Fibroblast of skin of right biceps (primary cell): ENCODE measurements around the gene KRTAP10-9.
"Not testable (repeated sequence)": the region's sequence is repeated elsewhere in the genome, so short reads cannot be mapped to it uniquely, and the experiment has no call there.

Experiments used
- DNase-seq: peaks from one replicate; pipeline ENCODE4 v3.0.0-alpha.2; 2013

Gene KRTAP10-9

GRCh38 chr21:44615911-44616590 is 10.8 kb upstream of the KRTAP10-9 start:
- no peak for DNase-seq

- no peak for DNase-seq
Observed at GRCh38 chr21:44616591-44616926, 10.3 kb upstream of the KRTAP10-9 start.

GRCh38 chr21:44617071-44617501 is 9.8 kb upstream of the KRTAP10-9 start:
- DNase-seq = no peak

DNA sequence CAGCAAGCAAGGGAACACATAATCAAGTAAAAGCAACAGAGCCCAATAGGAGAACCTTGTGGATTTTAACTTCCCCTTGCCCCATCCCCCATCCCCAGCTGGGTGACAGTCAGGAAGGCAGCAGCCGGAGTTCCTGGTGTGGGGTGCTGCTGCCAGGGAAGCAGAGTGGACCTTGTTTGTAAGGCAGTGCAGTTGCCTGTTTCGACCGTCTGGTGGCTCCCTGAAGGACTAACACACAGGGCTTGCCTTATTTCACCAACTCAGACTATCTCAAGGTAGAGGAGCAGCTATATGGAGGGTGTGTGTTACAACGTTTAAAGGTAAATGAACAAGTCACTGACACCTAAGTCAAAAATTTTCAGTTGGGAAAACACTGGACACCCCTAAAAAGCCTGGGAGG is 8.4 kb upstream of the KRTAP10-9 start:
- DNase-seq = no peak

GRCh38 chr21:44618909-44619308 is 8.0 kb upstream of the KRTAP10-9 start:
- DNase-seq = no peak

DNA sequence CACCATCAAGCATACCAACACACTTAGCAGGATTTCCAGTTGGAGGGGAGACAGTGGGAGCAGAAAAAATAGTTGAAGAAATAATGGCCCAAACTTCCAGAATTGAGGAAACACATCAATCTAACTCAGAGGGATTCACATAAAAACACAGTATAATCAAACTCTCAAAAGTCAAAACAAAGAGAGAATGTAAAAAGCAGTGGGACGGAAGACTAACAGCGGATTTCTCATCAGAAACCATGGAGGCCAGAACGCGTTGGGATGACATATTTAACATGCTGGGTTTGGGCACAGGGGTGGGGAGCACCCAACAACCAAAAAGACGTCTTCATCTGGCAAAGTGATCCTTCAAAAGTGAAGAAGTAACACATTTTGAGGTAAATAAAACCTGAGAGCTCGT is 7.0 kb upstream of the KRTAP10-9 start:
- DNase-seq = no peak

DNA sequence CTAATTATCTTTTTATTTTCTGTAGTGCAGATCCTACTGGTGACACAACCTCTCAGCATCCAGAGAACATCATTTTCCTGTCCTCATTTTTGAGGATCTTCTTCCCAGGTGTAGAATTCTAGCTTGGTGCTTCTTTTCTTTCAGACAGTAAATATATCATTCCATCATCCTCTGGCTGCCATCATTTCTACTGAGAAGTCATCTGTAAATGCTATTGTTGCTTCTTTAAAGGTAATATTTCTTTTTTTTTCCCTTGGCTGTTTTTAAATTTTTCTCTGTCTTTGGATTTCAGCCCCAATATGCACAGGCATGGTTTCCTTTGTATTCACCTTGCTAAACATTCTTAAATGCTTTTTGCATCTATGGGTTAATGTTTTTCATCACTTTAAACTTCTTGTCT is 3.3 kb upstream of the KRTAP10-9 start:
- no peak for DNase-seq

DNA sequence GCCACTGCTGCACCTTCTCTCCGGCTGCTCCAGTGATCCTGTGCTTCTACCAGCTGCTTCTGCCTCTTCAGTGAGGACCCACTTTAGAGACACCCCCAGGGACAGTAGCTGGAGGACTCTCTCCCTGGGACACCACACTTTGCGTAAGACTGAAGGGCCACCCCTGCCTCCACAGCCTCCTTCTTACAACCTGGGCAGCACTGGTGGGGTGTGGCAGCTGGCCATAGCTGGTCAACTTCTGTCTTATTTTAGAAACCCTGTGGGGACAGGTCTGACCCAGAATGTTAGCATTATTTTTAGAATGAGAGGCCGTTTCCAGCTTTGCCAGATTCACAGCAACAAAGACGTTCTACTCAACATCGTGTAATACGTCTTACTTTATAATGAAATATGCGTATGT is 1.1 kb upstream of the KRTAP10-9 start:
- no peak for DNase-seq

DNA sequence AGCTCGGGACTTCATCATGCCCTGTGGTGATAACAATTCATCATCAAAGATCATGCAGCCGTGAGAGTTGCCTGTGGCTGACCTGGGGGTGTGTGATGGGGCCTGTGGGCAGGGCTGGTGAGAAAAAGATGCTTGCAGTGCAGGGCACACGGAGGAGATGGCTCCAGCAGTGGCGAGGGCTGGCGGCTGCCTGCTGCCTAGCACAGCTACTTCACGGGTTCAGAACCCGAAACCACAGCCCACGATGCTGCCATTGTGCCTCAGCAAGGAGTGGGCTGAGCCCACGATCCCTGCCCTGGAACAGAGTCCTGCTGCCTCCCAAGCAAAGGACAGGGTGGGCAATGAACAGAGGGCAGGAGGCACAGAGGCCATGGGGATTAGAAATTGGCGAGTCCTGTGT is 631 bp upstream of the KRTAP10-9 start:
- no peak for DNase-seq

DNA sequence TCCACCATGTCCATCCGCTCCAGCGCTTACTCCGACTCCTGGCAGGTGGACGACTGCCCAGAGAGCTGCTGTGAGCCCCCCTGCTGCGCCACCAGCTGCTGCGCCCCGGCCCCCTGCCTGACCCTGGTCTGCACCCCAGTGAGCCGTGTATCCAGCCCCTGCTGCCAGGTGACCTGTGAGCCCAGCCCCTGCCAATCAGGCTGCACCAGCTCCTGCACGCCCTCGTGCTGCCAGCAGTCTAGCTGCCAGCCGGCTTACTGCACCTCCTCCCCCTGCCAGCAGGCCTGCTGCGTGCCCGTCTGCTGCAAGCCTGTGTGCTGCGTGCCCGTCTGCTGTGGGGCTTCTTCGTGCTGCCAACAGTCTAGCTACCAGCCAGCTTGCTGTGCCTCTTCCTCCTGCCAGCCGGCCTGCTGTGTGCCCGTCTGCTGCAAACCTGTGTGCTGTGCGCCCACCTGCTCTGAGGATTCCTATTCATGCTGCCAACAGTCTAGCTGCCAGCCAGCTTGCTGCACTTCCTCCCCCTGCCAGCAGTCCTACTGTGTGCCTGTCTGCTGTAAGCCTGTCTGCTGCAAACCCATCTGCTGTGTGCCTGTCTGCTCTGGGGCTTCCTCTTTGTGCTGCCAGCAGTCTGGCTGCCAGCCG is 409 bp downstream of the KRTAP10-9 start:
- not testable (repeated sequence) for DNase-seq

GRCh38 chr21:44627831-44628233 is 939 bp downstream of the KRTAP10-9 start:
- DNase-seq = not testable (repeated sequence)

DNA sequence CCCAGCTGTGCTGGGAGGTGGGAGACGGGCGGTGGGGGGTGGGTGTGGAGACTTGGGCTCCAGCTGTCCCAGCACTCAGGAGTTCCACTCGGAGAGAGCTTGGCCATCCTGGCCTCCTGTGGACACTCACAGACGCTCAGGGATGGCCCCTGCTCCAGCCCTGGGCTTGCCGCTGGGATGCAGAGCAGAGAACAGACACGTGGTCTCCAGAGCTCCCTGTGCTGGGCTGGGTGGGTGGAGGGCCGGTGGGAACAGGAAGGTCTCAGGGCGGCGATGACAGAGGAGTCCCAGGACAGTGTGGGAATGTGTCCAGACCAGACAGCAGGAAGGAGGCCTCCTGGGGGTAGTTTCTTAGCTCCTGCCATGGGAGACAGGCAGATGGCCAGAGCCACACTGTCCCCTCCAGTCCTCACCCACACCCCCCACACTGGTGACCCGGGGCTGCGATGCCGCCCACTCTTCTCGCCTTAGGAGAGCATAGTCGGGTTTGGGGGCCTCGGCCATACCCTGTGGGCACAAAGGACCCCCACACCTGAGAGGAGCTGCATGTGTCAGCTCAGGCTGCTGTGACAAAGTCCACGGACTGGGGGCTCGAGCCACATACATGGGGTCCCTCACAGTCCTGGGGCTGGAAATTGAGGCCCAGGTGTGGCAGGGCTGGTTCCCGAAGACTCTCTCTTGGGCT is 2.0 kb downstream of the KRTAP10-9 start:
- DNase-seq = no peak

GRCh38 chr21:44630440-44630839 is 3.5 kb downstream of the KRTAP10-9 start:
- no peak for DNase-seq

DNA sequence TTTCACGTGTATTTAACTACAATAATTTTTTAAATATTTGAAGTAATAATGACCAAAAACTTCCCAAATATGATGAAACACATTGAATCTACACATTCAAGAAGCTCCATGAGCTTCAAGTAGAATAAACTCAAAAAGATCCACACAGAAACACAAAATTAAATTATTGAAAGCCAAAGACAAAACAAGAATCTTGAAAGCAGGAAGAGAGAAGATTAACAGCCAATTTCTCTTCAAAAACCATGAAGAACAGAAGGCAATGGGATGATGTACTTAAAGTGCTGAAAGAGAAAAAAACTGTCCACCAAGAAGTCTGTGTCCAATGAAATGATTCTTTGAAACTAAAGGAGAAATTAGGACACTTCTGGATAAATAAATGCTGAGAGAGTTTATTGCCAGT is 5.2 kb downstream of the KRTAP10-9 start:
- no peak for DNase-seq

DNA sequence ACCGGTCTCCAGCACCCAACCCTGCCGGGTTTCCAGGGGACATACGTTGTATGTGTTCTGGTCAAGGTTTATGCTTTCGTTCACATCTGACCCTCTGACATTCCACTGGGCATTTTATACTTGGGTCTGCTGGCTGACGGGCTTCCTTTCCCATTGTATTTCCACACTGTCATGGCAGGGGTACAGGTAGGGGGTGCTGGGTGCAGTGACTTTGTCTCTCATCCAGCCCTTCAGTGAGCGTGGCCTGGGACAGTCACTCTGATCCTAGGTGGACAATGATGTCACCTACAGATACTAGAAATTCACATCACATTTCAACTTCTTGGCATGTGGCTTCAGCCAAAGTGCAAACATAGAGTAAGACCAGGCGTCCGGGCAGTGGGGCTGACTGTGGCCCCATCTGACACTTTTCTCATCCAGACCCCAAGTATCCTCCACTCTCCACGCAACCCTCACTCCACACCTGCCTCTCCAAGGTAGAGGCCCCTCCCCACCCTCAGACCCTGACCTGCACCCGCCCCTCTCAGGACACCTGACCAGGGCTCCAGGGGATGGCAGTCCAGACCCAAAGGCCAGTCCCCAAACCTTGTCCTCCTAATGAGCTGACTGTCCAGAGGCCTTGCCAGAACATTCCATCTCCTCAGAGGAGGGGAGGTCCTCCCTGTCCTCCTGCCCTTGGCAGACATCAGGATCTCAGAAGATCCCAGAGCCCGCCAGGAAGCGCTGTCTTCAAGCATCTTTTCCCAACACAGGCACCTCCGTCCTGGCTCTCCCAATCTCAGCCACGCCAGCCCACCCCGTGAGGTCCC is 9.5 kb downstream of the KRTAP10-9 start:
- no peak for DNase-seq

DNA sequence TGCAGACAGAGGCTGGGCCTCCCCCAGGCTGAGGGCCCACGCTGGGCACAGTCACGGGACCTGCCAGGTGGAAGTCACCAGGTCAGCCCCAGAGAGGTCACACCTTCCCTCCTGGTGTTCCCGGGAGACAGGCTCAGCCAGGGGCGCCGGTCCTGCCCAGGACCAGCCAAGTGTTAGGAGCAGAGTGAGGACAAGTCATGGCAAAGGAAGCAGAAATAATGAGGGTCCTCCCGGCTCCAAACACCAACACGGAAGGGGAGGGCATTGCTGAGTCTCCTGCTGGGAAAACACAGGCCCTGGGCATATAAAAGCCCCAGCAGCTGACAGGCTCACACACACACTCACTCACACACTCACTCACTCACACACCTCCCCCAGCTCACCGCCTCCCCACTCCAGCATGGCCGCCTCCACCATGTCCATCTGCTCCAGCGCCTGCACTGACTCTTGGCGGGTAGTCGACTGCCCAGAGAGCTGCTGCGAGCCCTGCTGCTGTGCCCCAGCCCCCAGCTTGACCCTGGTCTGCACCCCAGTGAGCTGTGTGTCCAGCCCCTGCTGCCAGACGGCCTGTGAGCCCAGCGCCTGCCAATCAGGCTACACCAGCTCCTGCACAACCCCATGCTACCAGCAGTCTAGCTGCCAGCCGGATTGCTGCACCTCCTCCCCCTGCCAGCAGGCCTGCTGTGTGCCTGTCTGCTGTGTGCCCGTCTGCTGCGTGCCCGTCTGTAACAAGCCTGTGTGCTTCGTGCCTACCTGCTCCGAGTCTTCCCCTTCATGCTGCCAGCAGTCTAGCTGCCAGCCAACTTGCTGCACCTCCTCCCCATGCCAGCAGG is 10.3 kb downstream of the KRTAP10-9 start, which contains the start of gene KRTAP10-10:
Gene KRTAP10-10, plus strand, starts transcription at position 339 of the 833 bp plus-strand sequence. Its CDS starts 62 bp downstream, at position 401.
- DNase-seq = no peak

GRCh38 chr21:44637851-44638348 is 11.0 kb downstream of the KRTAP10-9 start:
- DNase-seq = not testable (repeated sequence)

- DNase-seq = not testable (repeated sequence)
Observed at GRCh38 chr21:44638506-44639330, 11.8 kb downstream of the KRTAP10-9 start.

DNA sequence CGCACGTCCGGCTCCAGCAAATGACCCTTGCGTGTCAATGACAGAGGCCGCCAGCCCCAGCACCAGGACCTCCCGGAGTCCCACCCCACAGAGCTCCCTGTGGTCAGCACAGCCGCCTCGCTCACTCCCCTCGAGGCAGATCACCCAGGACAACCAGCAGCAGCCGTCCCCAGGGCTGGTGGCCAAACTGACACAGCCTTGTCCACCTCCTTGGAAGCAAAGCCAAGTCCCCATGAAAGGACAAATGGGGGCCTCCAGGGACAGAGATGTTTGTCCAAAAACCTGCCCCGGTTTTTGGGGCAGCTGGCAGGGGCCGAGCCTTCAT is 12.4 kb downstream of the KRTAP10-9 start:
- no peak for DNase-seq

GRCh38 chr21:44640761-44641160 is 13.9 kb downstream of the KRTAP10-9 start:
- no peak for DNase-seq

DNA sequence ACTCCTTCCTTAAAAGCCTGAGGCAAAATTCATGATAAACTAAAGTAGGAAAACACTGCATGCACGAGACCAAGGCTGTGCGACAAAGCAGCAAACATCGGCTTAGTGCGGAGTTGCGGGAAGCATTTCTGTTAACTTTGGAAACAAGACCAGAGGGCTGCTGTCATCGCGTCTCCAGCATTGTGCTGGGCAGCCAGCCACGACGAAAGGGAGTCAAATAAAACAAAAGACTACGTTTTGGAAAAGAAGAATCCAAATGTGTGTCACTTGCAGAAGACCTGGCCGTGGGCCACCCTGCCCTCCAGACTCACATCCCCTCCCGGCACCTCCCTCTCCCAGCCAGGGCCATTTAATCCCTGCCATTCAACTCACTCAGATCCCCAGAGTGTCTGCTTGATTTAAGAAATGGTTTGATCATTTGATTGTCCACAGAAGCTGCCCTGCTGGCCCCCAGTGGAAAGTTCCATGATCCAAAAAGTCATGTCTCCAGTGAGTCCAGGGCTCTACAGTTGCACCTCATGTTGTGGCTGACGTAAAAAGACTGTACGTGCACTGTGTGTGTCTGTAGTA is 16.9 kb downstream of the KRTAP10-9 start:
- DNase-seq = no peak
